Astrocyte of the spinal cord (primary cell): ENCODE results near the gene TANGO2.

Experiments used
- DNase-seq: peaks from one replicate; pipeline ENCODE4 v3.0.0; 2011; ENCODE audit warnings: low read depth, low spot score
- H3K4me3 ChIP-seq: 2 replicates; pipeline ENCODE4 v1.5.1; 2011; ENCODE audit warnings: low read depth, mild to moderate bottlenecking, low read length, moderate library complexity
- CTCF ChIP-seq: IDR thresholded peaks from 2 replicates; pipeline ENCODE4 v1.5.1; 2012; ENCODE audit warnings: low read depth, mild to moderate bottlenecking, low read length, inconsistent platforms
- in situ Hi-C: cut with HindIII; loops from 2 replicates; pipeline ENCODE4 v1.10.0; 2017; ENCODE audit warnings: low sequenced_read_pairs

The TANGO2 gene

GRCh38 chr22:20058989-20059770 is 38.3 kb downstream of the TANGO2 start:
- in situ Hi-C loops = no loop called here
- H3K4me3 ChIP-seq = no peak overlapping the region
- no peak for TF ChIP-seq CTCF
- DNase-seq = no peak

GRCh38 chr22:20060700-20061480 is 40.0 kb downstream of the TANGO2 start:
- no peak for DNase-seq
- in situ Hi-C loops = no loop called here
- no peak overlapping the region for H3K4me3 ChIP-seq
- no peak for TF ChIP-seq CTCF

GRCh38 chr22:20061481-20061861 is 40.6 kb downstream of the TANGO2 start:
- DNase-seq = no peak
- in situ Hi-C loops = no loop called here
- H3K4me3 ChIP-seq = no peak overlapping the region
- TF ChIP-seq CTCF = no peak

- no peak overlapping the region for H3K4me3 ChIP-seq
- TF ChIP-seq CTCF = no peak
- no peak for DNase-seq
- in situ Hi-C loops = no loop called here
These were observed 41.3 kb downstream of the TANGO2 start for GRCh38 chr22:20062043-20062765.

- H3K4me3 ChIP-seq = no peak overlapping the region
- DNase-seq = peak; percentile 62
- TF ChIP-seq CTCF = no peak
- in situ Hi-C loops = no loop called here
These were observed 41.8 kb downstream of the TANGO2 start for GRCh38 chr22:20062766-20063083.

- TF ChIP-seq CTCF = no peak
- DNase-seq = no peak
- in situ Hi-C loops = no loop called here
- H3K4me3 ChIP-seq = no peak overlapping the region
These were observed 42.6 kb downstream of the TANGO2 start for GRCh38 chr22:20063271-20064139.
